ENCODE results near the gene SYNE3.
A peak's percentile ranks its signal among the peaks of the same experiment; 100 is the strongest.

The SYNE3 gene

GRCh38 chr14:95523051-95523814, 6.8 kb upstream of the SYNE3 start:
- peak; percentile 51 for DNase-seq

GRCh38 chr14:95522556-95522955, 6.1 kb upstream of the SYNE3 start:
- DNase-seq = no peak

GRCh38 chr14:95522116-95522515, 5.7 kb upstream of the SYNE3 start:
- DNase-seq = no peak

DNA sequence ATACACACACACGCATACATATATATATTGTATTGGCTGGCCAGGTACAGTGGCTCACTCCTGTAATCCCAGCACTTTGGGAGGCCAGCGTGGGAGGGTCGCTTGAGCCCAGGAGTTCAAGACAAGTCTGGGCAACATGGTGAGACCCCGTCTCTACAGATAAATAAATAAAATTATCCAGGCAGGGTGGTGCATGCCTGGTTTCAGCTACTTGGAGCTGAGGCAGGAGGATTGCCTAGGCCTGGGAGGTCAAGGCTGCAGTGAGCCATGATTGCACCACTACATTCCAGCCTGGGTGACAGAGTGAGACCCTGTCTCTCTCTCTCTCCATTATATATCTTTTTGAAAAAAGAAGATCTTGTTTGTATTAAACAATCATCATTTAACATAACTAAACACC, 4.6 kb upstream of the SYNE3 start:
- no peak for DNase-seq

DNA sequence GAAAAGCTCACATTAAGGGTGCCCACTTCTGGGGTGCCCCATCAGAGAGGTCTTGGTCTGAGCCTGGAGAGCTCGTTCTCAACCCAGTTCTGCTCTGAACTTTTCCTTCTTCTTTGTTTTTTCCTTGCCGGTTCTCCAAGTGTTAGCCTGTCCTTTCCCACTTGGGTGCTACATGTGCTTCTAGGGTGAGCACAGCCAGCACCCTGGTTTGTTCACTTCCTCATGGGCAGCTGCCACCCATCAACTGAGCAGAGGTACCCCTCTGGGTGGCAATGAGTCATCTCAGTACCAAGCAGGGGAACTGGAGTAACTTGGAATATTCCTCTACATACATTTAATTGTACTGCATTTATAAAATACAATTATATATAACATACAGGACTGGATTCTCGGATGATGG, 3.9 kb upstream of the SYNE3 start:
- DNase-seq = no peak

DNA sequence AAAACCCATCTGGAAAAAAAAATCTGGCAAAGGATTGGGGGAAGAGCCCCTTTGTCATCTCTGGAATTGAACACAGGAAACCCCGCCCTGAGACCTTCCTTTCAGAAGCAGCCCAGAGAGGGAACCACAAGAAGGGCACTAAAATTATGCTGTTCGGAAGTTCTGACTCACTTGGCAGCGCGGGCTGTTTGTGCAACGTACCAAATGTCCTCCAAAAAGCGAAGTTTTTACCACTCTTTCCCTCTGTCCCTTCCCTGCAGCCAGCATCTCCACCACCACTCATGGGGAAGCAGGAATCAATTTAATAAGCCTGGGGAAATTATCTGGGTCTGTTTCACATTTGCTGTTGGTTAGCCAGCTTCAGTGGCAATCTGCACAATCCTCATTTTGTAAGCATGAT, 3.2 kb upstream of the SYNE3 start:
- peak; percentile 54 for DNase-seq

- peak; percentile 50 for DNase-seq
Observed at GRCh38 chr14:95518045-95518751, 1.7 kb upstream of the SYNE3 start.

DNA sequence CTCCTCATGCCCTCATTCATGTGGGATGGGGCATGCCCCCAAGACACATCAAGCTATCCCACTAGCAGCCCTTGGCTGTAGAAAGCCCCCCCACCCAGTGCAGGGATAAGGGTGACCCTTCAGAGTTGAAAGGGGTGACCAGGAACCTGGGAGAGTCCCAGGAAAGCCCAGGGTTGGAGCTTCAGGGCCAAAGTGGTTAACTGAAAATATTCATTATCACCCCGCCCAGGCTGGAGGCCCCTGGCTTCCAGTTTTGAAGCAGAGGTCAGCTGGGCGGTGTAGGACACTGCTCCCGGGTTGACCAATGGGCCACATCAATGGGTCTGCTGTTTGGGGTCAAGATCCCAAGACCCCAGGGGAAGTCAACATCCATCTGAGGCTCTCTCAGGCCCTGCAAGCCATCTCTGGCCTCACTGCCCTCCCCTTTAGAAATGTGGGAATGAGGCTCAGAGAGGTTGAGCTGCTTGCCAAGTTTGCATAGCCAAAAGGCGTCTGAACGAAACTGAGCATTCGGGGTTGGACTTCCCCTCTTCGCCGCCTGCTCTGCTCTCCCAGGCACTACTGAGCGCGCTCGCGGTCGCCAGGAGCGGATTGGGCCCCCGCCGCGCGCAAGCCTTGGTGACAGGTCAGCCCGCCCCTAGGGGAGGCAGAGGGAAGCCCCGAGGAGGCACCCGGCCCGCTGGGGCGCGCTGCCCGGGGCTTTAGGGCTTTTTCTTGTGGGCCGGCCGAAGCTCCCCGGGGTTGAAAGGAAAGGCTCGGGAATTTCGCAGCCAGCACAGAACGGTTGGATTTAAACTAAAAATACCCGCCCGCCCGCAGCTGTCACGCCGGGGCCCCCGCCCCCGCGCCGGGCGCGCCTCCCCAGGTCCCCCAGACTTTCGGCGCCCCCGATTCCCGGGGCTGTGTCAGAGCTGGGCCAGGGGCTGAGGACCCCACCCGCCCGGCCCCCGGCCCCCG, 576 bp downstream of the SYNE3 start:
- DNase-seq = peak; percentile 84

DNA sequence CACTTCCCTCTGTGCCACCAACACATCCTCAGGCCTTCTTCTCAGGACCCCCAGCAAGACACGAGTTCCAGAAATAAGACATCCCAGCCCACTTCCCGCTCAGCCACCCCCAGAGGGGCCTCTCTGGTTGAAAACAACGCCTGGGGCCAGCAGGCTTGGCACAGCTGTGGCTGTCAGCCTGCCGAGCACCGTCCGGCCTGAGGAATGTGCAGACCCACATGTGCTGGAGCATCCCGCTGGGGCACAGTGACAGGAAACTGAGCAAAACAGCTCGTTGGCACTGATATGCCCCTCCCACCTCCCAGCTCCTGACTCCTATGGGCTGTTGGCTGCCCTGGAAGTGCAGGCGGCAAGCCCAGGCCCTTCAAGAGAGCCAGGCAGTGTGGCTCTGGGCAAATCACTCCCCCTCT, 1.4 kb downstream of the SYNE3 start:
- peak; percentile 84 for DNase-seq

DNA sequence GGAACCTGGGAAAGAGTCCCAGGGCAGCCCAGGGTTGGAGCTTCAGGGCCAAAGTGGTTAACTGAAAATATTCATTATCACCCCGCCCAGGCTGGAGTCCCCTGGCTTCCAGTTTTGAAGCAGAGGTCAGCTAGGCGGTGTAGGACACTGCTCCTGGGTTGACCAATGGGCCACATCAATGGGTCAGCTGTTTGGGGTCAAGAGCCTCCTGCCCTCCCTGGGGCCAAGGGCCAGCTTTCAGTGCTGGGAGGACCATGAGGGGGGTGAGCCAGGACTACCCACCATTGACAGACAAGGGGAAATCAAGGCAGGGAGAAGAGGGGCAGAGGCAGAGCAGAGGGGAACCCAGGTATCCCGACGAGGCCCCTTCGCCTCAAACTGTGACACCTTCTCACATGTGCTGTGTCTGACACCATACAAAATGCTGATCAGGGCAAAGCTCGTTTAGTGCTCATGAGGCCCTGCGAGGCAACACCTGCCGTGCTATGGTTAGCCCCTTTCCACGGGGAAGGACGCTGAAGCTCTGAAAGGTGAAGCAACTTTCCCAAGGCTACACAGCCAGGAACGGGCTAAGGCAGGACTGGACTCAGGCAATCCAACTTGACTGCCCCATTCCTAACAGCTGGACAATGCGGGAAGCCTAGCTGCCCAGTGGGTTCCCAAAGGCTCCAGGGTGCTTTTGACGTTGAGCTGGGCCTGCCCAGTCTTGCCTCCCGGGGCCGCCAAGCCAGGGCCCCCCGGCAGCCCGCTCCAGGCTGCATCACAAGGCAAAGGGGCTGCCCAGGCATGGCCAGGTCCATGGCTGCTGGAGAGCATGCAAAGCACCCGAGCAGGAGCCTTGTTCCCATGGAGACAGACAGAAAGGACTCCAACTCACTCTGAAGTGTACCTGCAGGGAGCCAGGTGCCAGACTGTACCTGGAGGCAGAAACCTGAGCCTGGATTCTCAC, 2.0 kb downstream of the SYNE3 start:
- no peak for DNase-seq

GRCh38 chr14:95513291-95513690, 3.2 kb downstream of the SYNE3 start:
- DNase-seq = no peak

GRCh38 chr14:95511687-95512086, 4.8 kb downstream of the SYNE3 start:
- DNase-seq = peak; percentile 45

DNA sequence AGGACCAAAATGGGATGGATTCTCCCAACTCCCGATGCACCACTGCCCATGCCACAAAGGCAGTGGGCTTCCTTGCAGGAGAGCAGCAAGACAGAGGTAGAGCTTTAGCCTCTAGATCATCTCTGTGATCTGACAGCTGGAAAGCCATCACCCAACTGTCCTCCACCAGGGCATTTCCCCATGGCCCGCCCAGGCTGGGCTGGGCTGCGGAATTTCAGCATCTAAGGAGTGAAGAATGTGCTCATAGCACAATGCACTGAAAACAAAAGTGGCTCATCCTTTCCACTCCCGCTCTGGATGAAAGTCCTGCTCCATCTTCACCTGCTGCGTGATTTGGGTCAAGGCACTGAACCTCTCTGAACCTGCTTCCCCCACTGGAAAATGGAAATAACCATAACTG, 5.6 kb downstream of the SYNE3 start:
- DNase-seq = peak; percentile 58

DNA sequence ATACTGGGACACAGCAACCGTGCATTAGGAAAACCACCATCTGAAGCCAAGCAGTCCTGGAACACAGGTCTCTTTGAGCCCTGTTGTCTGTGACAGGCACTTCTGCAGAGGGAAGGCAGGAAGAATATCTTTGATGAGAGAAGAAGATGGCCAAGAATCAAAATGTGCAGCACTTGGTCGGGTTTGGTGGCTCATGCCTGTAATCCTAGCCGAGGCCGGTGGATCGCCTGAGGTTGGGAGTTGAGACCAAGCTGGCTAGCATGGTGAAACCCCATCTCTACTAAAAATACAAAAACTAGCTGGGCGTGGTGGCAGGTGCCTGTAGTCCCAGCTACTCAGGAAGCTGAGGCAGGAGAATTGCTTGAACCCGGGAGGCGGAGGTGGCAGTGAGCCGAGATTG, 6.1 kb downstream of the SYNE3 start:
- peak; percentile 49 for DNase-seq

DNA sequence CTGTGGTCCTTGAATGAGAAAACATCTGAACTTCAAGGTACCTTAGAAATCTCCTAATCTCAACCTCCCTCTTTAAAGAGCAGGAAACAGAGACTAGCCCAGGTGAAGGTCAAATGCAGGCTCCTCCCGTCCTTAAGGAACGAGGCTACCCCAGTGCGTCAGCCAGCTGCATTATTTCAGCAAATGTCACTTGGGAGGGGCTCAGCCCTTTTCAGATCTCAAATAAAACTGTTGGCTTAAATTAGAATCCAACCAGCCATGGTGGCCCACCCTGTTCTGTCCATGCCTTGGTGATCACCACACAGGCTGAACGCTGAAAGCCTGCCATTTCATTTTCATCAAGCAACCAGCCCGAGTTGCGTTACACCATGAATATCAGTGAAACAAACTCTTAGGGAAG, 7.0 kb downstream of the SYNE3 start:
- no peak for DNase-seq

DNA sequence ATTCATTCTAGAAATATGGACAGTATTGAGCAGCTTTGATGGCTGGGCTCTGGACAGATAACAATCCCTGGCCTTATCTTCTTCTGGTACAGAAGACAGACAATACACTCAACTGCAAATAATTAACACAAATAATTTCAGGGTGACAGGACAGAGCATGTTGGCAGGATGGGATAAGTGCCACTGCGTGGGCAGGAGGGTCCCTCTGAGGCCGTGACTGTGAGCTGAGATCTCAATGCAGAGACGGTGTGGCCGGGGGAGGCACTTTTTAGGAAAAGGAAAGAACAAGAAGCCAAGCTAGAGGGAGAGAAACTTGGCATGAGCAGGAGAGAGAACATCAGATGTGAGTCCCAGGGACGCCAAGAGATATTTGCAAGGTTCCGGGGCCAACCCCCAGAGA, 8.1 kb downstream of the SYNE3 start:
- DNase-seq = peak; percentile 35

DNA sequence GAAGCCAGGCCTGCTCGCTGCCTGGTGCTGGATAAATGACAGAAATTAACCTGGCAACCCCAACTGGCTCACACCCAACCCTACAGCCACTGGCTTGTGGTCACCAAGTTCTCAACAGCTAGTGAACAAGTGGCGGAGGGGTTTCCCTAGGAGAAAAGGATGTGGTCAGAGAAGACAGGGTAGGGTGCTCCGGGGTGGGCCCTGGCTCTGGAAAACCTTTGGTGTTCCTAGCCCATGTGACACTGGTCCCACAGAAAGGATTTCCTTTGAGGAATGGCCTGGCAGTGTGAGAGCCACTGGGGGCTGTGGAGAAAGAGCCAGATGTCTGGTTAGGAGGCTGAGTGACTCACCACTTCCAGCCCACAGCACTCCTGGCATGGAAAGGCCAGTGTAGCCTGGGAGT, 8.7 kb downstream of the SYNE3 start:
- peak; percentile 94 for DNase-seq

- peak; percentile 87 for DNase-seq
Observed at GRCh38 chr14:95507174-95507573, 9.3 kb downstream of the SYNE3 start.

GRCh38 chr14:95505030-95505589, 11.3 kb downstream of the SYNE3 start:
- no peak for DNase-seq

DNA sequence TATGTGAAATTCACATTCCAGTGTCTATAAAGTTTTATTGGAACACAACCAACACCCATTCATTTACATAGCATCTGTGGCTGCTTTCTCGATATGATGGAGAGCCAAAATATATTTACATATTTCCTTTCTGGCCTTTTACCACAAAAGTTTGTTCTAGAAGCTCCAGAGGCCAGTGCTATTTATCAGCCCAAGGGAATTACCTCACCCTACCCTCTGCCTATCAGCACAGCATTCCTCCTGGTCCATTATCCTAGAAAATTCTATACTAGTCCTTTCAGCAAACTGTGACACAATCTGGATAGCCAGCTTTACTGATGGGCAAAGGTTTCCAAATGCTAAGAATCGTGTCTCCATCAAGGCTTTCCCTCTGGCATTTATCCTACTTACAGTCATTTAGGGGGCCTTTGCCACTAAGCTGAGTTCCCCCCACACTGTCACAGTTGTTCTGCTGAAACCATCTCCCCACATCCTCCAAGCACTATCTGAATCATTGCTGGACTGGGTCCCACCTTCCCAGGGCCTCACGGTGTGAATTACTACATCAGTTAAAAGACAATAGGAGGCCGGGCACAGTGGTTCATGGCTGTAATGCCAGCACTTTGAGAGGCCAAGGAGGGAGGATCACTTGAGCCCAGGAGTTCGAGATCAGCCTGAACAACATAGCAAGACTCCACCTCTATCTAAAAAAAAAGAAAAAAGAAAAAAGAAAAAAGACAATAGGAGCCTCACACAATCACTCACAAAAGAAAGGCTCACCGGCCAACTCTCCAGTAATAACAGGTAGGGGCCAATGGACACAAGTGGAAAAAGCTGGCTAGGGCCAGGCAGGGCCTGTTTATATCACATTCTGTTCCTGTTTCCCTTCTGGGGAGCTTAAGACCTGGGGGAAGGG, 12.1 kb downstream of the SYNE3 start:
- DNase-seq = no peak
